ENCODE measurements around the gene PDE1C.
"Not testable (repeated sequence)": the region's sequence is repeated elsewhere in the genome, so short reads cannot be mapped to it uniquely, and the experiment has no call there.

PDE1C gene

DNA sequence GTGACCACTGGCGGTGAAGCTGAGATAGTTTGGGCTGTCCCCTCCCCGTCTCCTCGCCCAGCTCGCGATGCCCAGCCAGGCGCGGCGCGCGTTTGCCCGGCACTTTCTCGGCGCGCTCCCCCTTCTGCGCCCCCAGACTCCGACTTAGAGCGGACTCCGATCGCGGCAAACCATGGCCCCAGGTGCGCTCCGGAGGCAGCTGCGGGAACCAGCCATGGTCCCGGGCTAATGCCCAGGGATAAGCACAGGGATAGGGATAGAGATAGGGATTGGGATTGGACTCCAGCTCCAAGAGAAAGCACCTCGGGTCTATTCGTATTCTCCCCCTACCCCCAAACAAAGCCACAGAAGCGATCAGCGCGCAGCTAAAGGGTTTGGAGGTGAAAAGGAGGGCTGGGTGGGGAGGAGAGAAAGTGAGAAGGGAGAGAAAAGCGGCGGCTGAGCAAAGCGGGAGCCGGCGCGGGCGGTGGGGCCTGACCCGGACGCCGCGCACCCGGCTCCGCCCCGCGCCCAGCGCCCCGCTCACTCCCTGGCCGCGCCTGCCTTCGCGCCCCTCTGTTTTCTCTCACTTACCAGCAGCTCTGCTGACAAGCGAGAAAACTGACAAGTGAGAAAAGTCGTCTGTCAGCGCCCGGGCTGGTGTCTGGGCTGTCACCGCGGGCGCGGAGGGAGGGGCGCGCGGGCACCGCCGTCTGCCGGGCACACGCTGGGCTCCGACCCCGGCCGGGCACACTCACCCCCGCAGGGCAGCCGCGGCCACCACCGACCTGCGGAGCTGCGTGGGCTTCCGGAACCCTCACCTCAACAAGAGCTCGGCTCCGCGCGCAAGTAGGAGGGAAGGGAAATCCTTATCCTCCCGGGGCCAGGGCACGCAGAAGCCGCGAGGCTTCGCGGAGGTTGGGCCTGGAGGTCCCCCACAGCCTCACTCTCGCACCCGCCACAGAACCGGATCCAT is at the start of gene PDE1C:
PDE1C (minus strand) TSS at position 2 of the 955 bp plus-strand sequence.
- peak; percentile 30 for DNase-seq (ENCODE audit: low read depth, low spot score)

DNA sequence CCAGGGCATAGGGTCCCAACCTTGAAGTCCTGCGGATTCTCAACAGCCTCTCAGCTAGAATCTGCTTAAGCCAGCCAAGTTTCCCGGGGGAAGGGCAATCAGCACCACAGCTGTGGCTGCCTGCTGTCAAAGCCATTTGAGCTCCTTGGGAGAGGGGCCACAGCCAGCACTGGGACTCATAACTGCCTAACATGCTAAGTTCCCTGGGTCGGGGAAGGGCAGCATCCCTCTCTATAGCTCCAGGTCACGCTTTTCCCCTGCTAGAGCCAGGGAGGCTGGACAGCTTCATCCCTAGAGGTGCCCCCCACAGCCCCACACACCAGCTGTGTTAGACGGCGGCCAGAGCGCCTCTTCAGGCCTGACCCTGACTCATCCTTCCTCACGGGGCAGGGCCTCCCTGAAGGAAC is 49.6 kb upstream of the PDE1C start:
- peak; percentile 12 for DNase-seq (ENCODE audit: low read depth, low spot score)

DNA sequence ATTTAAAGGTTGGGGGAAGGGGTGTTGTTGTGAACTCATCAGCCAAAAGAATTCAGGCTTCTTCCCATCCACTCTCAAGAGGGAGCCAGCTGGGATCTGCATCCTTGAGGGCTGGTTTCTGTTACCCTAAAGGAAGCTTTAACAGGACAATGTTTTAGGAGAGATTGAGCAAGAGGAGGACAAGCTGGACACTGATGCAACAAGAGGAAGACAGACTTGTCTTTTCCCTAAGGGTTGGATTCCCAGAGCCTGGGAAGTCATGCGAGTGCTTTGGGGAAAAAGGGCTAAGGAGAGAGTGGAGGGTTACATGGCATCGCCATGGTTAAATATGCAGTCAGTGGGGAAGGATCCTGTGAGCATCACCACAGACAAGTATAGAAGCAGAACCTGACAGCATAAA is 47.6 kb upstream of the PDE1C start:
- DNase-seq (ENCODE audit: low read depth, low spot score), result no peak

DNA sequence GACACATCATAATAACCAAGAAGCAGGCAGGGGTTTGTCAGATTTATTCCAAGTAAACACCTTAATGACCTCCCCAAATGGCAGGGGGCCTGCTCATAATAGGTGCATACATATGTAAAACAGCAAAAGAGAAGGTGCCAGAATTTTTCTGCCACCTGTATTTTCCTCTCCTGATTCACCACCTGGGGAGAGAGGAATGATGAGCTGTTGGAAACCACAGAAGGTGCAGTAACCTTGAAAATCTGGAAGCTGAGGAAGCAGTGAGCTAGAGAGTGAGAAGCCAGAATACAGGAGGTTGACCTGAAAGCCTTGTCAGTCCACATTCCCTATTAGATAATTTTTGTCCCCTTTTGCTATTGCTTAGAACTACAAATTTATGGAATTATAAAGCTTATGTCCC is 46.2 kb upstream of the PDE1C start:
- no peak for DNase-seq (ENCODE audit: low read depth, low spot score)

DNA sequence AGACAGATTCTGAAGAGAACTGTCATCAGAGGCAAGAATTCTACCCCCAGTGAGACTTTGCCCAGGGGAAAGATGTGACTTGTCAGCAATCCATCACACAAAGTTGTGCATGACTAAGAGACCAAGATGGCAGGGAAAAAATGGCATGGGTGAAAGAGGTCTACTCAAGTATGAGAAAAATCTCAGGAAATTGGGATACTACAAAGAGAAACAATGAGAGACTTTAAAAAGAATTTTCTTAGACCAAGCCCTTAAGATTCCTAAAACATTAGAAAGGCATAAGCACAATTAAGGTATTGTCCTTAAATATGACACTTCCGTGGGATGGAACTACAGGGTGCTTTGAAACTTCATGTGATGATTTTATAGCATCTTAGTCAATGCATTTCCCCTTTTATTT is 45.6 kb upstream of the PDE1C start:
- no peak for DNase-seq (ENCODE audit: low read depth, low spot score)

DNA sequence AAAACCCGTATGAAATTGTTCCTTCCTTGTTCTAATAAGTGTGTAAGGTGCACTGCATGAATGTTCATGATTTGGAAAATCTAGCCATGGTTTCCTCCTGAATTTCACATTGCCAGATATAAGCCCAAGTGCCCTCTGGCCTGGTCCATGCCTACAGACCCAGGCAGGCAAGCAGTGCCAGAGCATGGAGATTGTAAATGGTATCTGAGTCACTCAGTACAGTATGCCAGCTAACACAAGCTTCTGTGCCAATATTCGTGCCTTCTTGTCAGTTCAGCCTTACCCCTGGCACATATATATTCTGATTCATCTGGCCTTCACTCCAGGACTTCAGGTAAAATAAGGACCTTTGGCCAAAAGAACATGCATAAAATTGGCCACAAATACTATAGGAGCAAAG is 38.4 kb upstream of the PDE1C start:
- DNase-seq (ENCODE audit: low read depth, low spot score), result no peak

DNA sequence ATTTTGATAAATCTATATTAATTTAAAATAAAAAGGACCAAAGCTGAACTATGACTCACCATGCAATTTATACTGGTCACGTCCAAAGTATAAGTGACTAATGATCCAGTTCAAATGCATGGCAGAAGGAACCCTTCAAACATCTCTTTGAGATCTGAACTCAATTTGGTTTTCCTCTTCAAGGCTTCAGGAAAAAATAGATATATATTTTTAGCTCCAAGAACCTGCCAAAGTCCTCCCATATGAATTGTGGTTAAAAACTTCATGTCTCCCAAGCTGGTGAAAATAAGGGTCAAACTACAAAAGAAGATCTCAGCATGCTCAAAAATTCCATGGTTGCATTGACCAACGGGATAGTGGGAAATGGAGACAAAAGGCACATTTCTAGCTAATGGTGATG is 34.6 kb upstream of the PDE1C start:
- DNase-seq (ENCODE audit: low read depth, low spot score), result no peak

DNA sequence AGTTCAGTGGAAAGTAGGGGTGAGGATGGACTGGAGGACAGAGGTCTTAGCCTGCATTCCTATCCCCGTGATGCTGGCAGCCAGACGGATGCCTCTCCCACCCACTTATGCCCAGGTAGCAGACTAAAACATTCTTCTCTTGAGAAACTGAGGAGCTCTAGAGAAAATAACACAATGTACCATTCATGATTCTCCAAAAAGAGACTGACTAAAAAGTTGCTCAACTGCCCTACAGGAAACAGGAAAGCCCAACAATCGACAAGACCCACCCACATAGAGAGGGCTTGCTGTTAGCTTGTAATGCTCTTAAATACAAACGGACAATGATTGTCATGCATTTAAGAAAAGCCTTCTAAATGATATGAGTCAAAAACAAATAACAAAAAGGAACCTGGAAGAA is 33.2 kb upstream of the PDE1C start:
- DNase-seq (ENCODE audit: low read depth, low spot score), result no peak

DNA sequence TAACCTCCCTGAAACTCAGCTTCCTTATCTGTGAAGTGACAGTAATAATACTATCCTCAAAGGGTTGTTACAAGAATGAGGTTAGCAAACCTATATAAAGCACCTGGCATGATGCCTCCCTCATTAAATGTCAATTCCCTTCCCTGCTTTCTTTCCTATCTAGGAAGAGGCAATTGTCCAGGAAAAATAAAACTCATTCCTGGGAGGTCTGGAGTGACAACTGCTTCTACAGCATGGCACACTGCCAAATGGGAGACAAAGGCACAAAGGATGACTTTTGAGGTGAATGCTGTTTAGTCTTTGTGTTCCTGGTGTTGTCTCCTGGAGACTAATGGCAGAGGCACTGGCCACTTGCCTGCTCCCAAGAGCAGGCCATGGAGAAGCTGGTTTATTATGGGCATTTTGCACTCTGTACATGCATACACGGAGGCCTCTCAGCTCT is 32.2 kb upstream of the PDE1C start:
- no peak for DNase-seq (ENCODE audit: low read depth, low spot score)

DNA sequence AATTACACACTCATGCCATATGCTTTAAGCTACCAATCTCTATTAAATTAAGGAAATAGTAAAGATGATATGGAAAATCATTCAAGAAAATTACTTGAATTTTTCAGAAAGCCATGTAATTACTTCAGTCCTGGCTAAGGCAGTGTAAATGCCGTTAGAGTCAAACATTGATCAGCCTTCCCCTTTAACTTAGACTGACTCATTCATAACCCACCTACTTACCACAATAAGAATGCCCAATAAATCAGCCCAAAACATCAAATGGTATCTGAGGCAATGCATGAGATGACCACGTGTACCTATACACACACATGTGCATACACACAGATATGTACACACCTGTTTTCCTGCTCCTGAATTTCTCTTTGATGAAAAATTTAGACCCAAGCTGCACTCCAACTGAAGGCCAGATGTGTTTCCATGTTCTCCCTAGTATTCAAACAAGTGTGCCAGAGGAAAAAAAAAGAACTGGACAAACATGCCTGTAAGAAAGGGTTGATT is 30.2 kb upstream of the PDE1C start:
- DNase-seq (ENCODE audit: low read depth, low spot score), result no peak

DNA sequence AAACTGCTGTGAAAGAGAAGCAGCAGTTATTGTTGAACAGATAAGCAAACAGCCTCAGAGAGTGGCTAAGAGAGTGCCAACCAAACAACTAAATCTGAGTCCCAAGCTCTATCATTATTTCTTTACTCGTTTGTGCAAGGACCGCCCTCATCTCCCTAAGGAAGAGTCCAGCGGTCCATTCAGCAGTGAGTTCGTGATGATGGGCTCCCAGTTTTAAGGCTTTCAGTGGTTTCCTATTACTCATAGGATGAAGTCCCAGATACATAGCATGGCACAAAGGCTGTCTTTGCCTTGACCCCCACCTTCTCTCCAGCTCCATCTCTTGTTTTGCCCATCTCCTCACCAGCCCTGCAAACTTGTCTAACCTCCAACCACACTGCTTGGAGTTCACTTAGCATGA is 24.3 kb upstream of the PDE1C start:
- DNase-seq (ENCODE audit: low read depth, low spot score), result no peak

DNA sequence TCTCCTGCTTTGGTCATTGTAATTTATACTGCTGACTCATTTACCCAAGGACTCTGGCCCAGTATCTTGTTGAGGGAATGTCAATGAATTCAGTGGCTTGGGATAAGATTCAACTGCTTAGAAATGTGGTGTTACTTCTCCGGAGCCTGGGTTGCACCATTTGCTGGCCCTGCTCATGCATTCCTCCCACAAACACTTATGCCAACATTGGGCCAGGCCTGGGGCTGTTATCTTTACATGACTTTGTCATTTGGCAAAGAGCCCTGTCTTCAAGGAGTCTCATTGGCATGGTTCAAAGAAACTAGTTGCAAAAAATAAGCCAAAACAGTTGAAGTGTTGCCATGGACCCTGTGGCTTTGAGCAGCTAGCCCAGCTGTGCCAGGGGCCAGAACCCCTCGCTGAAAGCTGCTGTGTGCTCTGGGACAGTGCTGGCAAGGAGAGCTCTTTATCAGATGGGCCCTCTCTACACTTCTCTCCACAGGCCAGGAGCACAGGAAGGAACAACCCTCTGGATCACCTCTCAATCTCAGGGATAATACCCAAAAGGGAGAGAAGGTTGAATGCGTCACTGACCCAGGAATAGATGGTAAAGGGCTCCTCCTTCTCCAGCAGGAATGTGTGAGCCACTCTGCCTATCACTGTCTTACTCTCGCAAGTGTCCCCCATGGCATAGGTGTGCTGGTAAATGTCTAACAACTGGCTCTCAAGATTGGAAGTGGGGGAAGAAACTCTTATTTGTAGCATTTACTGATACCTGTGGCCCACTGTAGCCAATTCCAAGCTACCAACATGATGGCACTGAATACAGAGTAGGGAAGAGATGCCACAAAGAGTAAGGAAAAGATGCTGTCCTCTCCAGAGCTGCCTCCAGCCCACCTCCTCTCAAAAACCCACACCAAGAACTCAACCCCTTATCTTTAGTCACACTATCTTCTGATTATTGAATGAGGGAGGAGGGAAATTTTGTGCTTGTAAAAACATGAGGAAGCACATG is 23.5 kb upstream of the PDE1C start:
- no peak for DNase-seq (ENCODE audit: low read depth, low spot score)

DNA sequence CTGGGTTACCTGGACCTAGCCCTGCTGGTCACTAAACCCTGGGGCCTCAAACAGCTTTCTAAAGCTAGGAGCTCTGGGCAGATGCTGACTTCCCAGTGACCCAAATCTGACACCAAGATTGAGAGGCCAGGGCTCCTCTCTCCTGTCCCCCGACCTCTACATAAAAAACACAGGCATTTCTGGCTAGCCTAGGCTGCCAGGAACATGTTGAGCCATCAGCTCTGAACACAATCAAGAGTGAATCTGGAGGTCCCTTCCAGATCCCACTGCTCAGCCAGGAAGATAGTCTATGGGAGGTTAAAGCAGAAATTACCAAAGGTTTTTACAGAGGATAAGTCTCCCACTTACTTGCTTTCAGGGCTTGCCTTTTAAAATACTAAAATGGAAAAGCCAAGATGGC is 22.1 kb upstream of the PDE1C start:
- DNase-seq (ENCODE audit: low read depth, low spot score), result no peak

DNA sequence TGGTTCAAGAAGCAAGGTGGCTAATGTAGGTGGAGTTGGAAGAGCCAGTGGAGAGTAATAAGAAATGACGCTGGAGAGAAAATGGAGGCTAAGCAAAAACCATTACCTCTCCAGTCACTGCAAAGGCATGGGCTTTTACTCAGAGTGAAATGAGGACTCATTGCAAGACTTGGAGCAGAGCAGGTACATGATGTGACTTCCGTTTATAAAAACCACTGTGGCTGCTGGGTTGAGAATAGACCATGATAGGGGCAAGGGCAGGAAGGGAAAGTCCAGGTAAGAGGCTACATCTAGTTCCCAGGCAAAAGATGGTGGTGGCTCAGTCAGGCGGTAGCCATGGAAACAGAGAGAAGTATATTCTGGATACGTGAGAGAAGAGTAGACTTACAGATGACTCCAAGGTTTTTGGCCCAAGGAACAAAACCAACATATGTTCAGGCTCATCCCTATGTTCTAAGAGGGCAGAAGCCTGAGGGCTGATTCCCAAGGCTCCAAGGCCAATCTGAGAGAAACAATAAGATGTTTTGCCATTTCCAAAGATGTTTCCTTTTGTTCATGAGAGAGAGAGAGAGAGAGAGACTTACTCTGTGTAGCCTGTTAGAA is 21.5 kb upstream of the PDE1C start:
- no peak for DNase-seq (ENCODE audit: low read depth, low spot score)

DNA sequence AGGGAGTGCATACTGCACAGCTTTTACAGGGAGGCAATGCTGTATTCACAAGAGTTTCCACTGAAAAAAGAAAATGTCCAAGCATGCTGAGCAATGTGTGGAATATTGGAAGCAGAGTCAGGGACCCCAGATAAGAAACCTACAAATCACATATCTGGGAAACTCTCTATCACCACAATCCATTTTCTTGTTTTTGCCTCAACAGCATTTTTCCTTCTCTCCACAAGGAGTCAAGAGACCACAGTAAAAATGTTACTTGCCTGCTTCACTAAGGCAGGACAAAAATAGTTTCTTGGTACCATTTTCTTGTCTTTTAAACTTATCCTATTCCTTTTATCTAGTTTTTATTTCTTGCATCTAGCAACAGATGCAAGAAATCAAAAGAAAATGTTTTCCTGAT is 19.5 kb upstream of the PDE1C start:
- DNase-seq (ENCODE audit: low read depth, low spot score), result no peak

DNA sequence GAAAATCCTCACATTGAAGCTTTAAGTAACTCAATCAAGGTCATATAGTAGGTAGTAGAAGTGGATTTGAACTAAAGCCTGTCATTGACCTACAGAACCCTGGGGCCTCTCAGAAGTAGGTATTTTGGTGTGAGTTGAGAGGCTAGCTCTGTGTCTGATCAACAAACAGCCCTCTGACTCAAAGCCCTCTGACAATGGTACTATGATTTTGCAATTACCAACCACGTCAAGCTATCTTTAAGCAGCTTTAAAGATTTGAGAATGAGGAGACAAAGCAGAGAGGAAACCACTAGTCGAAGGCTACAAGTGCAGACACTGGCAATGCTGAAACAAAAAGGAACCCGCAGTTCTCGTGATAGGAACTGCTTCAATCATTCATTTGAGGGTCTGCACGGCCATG is 19.0 kb upstream of the PDE1C start:
- DNase-seq (ENCODE audit: low read depth, low spot score), result no peak

DNA sequence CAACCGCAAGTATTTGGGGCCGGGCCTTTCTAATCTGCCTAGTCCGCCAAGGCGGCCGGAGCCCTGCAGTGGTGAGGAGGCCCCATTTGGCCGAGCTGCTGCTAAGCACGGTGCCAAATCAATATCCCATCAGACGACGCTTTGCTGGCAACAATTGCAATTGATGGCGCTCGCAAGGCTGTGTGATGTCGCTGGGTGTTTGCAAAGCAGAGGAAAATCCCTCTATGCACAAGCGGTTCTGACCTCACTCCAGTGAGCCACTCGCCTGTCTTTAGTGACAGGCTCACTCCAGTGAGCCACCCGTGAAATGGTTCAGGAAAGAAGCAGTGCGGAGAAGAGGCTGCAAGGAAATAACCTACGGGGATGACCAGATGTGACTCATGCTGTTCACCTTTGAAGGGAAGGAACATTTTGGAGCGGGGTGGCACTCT is 18.3 kb upstream of the PDE1C start:
- DNase-seq (ENCODE audit: low read depth, low spot score), result no peak

DNA sequence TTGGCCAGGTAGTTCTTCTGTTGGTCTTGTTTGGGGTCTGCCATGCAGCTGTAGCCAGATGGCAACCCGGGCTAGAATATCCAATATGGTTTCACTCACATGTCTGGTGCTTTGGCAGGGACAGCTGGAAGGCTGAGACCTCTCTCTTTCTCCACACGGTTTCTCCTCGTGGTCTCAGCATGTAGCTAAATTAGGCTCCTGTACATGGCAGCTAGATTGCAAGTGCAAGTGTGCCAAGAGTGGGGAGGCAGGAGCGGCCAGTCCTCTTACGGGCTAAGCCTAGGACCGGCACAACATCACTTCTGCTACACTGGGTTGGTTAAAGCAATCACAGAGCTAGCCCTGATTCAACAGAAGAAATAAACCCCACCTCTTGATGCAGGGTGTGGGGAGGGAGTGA is 9.3 kb upstream of the PDE1C start:
- no peak for DNase-seq (ENCODE audit: low read depth, low spot score)

DNA sequence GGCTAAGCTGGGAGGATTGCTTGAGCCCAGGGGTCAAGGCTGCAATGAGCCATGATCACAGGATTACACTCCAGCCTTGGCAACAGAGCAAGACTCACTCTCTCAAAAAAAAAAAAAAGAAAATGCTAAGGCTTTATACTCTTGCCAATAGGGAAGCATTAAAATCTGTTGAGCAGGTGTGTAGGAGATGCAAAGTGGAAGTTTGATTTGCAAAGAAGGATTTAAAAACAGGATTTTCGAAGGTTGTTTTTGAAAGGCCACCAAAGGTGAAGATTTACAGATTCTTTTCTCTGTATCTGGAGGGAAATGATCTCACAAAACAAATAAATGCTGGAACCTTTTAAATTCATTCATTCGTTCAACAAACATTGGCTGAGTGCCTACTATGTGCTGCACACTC is 8.6 kb upstream of the PDE1C start:
- no peak for DNase-seq (ENCODE audit: low read depth, low spot score)

DNA sequence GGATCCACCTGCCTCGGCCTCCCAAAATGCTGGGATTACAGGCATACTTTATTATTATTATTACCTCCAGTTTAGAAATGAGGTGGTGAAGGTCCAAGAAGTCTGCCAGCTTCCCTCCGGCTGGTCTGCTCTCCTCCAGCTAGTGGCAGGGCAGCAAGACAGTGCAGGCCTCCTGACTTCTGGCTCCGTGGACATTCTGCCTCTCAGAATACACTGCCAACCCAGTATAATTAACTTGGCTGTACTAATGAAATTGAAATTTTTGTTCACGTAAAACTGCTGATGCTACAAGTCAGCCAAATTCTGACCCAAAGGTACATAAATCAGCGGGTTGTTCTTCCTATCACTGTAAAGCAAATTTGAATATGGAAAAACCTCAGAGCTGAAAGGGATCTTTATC is 7.6 kb upstream of the PDE1C start:
- no peak for DNase-seq (ENCODE audit: low read depth, low spot score)

DNA sequence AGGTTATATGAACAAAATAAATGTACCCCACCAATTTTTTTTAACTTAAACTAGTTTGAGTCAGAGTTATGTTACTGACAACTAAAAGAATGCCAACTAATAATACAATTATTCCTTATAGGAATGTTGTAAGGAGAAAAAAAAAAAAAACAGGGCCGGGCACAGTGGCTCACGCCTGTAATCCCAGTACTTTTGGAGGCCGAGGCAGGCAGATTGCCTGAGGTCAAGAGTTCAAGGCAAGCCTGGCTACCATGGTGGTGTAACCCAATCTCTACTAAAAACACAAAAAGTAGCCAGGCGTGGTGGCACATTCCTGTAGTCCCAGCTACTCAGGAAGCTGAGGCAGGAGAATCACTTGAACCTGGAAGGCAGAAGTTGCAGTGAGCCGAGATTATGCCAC is 6.6 kb upstream of the PDE1C start:
- DNase-seq (ENCODE audit: low read depth, low spot score), result not testable (repeated sequence)

DNA sequence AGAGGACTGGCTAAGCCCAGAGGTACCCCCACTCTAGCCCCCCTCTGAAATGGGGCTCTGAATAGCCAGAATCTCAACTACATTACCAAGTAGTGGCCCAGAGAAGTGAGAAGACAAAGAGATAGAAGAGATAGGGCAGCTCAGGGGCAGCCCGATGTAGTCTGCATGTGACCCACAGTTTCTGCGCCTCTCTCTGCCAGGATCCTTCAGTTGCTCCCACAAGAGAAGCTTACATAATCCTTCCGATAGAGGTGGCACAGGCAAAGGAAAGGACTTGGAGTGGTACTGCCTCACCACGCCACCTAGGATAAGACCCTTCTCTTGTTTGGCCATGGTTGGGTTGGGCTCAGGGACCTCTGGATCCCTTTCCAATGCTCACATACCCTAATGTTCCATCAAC is 5.4 kb upstream of the PDE1C start:
- DNase-seq (ENCODE audit: low read depth, low spot score), result no peak

All from ELF-1 (cell line).